HL-60 (cell line): ENCODE measurements around the gene COL4A6.

ENCODE experiments used
- DNase-seq, 2 experiments: peaks; one replicate each; pipeline ENCODE4 v3.0.0-alpha.2; 2010 to 2020; ENCODE audit warnings: low read depth in 1 of 2, low spot score in 1 of 2
- H3K27ac ChIP-seq: fragments of 250-450 bp; sonication (Bioruptor Pico); replicated peaks from 2 replicates; pipeline ENCODE4 v1.5.1; 2020; ENCODE audit warnings: mild to moderate bottlenecking, moderate library complexity
- H3K27me3 ChIP-seq: fragments of 250-450 bp; sonication (Bioruptor Pico); 2 replicates; pipeline ENCODE4 v1.5.1; 2021; ENCODE audit warnings: mild to moderate bottlenecking, moderate library complexity; ENCODE audit not compliant: insufficient read depth, poor library complexity, severe bottlenecking
- H3K4me3 ChIP-seq: replicated peaks from 2 replicates; pipeline ENCODE4 v1.5.1; 2011; ENCODE audit warnings: mild to moderate bottlenecking, control low read depth, low read length; ENCODE audit not compliant: insufficient read depth
- CTCF ChIP-seq: IDR thresholded peaks from one replicate; pipeline ENCODE4 v1.5.1; 2011; ENCODE audit warnings: low read length, control low read depth, inconsistent platforms; ENCODE audit not compliant: insufficient read depth
- GABPA ChIP-seq: IDR thresholded peaks from 2 replicates; pipeline ENCODE4 v1.6.1; 2012; ENCODE audit warnings: low read depth
- POLR2AphosphoS5 ChIP-seq: IDR thresholded peaks from 2 replicates; pipeline ENCODE4 v1.6.1; 2012; ENCODE audit warnings: low read depth
- REST ChIP-seq: IDR thresholded peaks from 2 replicates; pipeline ENCODE4 v1.6.1; 2012; ENCODE audit warnings: low read depth; ENCODE audit not compliant: insufficient replicate concordance
- SPI1 ChIP-seq: IDR thresholded peaks from 2 replicates; pipeline ENCODE4 v1.6.1; 2012; ENCODE audit warnings: low read depth, mild to moderate bottlenecking, borderline replicate concordance

Gene COL4A6

GRCh38 chrX:108216919-108217571 is 221.2 kb downstream of the COL4A6 start:
- no peak overlapping the region for H3K27ac ChIP-seq
- peaks cover 2% of the 10 kb centered on the region for H3K27me3 ChIP-seq
- no peak for DNase-seq
- H3K4me3 ChIP-seq = no peak overlapping the region
- TF ChIP-seq REST (no peak), POLR2AphosphoS5 (no peak), GABPA (no peak), CTCF (no peak), SPI1 (no peak)

GRCh38 chrX:108216405-108216804 is 221.8 kb downstream of the COL4A6 start:
- TF ChIP-seq CTCF (no peak), GABPA (no peak), REST (no peak), POLR2AphosphoS5 (no peak), SPI1 (no peak)
- Histone ChIP-seq H3K27me3 (peaks cover 2% of the 10 kb centered on the region), H3K4me3 (no peak overlapping the region), H3K27ac (no peak overlapping the region)
- no peak for DNase-seq

- TF ChIP-seq CTCF = no peak
- TF ChIP-seq GABPA = no peak
- TF ChIP-seq REST = no peak
- TF ChIP-seq SPI1 = no peak
- no peak for TF ChIP-seq POLR2AphosphoS5
- no peak overlapping the region for H3K4me3 ChIP-seq
These were observed 226.9 kb downstream of the COL4A6 start for GRCh38 chrX:108211301-108211700.

More at GRCh38 chrX:108211301-108211700, 226.9 kb downstream of the COL4A6 start:
- Histone ChIP-seq H3K27me3 (no peaks in the 10 kb centered on the region), H3K27ac (no peak overlapping the region)
- DNase-seq = no peak
